Fibroblast of skin of scalp (primary cell): ENCODE data around the gene C20orf204.
"Not testable (repeated sequence)": the region's sequence is repeated elsewhere in the genome, so short reads cannot be mapped to it uniquely, and the experiment has no call there.

Experiments
- DNase-seq: peaks from one replicate; pipeline ENCODE4 v3.0.0-alpha.2; 2013

Gene C20orf204

DNA sequence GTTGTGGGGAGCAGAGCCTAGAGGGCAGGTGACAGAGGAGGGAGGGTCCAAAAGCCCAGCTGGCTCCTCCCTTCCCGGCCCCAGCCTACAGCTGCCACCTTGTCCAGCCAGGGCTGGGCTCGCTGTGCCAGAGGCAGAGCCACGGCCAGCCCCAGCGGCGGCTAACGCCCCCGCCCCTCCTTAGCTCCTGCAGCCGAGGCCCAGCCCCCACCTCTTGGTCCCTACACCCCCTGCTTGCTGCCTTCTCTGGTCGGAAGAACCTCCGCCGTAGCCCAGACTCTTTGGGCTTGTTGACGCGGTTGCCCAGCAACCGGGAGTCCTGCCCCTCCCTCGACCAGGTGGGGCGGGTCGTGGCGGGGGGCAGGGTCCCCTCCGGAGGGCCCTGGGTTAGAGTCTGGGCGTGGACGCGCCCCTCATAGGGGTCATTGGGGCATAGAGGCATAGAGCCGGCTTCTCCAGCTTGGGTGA, 48.7 kb downstream of the C20orf204 start:
- DNase-seq, result no peak

DNA sequence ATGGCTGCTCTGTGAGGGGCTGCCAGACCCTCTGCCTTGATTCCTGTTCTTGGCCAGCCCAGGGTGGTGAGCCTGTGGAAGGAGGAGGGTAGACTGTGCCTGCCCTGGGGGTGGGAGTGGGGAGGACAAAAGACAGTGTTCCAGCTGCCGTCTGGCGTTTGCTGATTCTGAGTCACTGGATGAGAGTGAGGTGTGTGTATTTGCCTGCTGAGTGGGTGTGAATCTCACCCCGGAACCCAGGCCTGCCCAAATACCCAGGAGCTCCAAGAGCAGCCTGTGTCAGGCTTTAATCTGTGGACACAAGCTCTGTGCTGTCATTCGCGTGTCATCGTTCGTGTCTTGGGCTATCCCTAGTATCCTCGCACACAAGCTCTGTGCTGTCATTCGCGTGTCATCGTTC, 50.8 kb downstream of the C20orf204 start:
- no peak for DNase-seq

DNA sequence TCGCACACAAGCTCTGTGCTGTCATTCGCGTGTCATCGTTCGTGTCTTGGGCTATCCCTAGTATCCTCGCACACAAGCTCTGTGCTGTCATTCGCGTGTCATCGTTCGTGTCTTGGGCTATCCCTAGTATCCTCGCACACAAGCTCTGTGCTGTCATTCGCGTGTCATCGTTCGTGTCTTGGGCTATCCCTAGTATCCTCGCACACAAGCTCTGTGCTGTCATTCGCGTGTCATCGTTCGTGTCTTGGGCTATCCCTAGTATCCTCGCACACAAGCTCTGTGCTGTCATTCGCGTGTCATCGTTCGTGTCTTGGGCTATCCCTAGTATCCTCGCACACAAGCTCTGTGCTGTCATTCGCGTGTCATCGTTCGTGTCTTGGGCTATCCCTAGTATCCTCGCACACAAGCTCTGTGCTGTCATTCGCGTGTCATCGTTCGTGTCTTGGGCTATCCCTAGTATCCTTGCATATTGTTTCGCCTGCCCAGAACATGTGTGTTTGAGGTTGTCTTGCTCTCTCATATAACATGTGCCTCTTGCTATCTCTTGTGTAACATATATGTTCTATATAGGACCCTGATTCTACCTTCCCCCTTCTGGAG, 51.3 kb downstream of the C20orf204 start:
- DNase-seq, result not testable (repeated sequence)

DNA sequence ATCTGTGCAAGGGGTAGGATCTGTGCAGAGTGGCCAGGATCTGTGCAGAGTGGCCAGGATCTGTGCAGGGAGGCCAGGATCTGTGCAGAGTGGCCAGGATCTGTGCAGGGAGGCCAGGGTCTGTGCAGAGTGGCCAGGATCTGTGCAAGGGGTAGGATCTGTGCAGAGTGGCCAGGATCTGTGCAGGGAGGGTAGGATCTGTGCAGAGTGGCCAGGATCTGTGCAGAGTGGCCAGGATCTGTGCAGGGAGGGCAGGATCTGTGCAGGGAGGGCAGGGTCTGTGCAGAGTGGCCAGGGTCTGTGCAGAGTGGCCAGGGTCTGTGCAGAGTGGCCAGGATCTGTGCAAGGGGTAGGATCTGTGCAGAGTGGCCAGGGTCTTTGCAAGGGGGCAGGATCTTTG, 52.6 kb downstream of the C20orf204 start:
- not testable (repeated sequence) for DNase-seq
